GM12878 (cell line): Measurements from ENCODE around the gene YWHAH. TPM values are rescaled to one million over a fixed set of nuclear protein-coding genes. Genes with fewer than 3 reads are reported as not detected.

ENCODE experiments used
- ATAC-seq: fragments of 200-7000 bp; cut with Tn5 transposase; 3 replicates; pipeline ENCODE4 v1.9.1; 2020; ENCODE audit warnings: mild to moderate bottlenecking, moderate library complexity
- BruUV-seq: library from RNA; stranded (reverse); fragments of 400-500 nt; replicated peaks from 2 replicates; lab custom pipeline; 2021; lab: Mats Ljungman, UMichigan
- CTCF ChIA-PET: fragments of 300-600 bp; sonication (Branson Sonifier 250); formaldehyde crosslinking; extraction: SDS; loops from one replicate; lab custom pipeline; 2021; ENCODE audit warnings: inconsistent platforms; lab: Yijun Ruan, JAX
- POLR2A ChIA-PET: fragments of 350-600 bp; formaldehyde crosslinking; extraction: SDS; loops from one replicate; lab custom pipeline; 2021; ENCODE audit warnings: inconsistent platforms; lab: Charles Lee
- RAD21 ChIA-PET: fragments of 300-600 bp; sonication (Branson Sonifier 250); formaldehyde crosslinking; loops from one replicate; lab custom pipeline; 2023; ENCODE audit warnings: antibody characterized with exemption; ENCODE audit not compliant: unreplicated experiment; lab: Charles Lee
- SMC1A ChIA-PET: fragments of 300-600 bp; sonication (Branson Sonifier 250); formaldehyde crosslinking; loops from one replicate; lab custom pipeline; 2023; ENCODE audit not compliant: unreplicated experiment, uncharacterized antibody; lab: Charles Lee
- DNase-seq: peaks from one replicate; pipeline ENCODE4 v3.0.0-alpha.2; 2011; ENCODE audit warnings: low read depth, low spot score
- FAIRE-seq: peaks from 3 replicates; lab custom pipeline; 2011; peaks lifted over from hg19 to GRCh38; lab: Jason Lieb, UNC
- H2AFZ ChIP-seq: 2 replicates; pipeline ENCODE4 v1.6.0; 2011; ENCODE audit warnings: low read depth, low read length, control low read depth; ENCODE audit not compliant: control insufficient read depth
- H3K27ac ChIP-seq: 2 replicates; pipeline ENCODE4 v1.5.1; 2011; ENCODE audit warnings: control low read depth; ENCODE audit not compliant: control insufficient read depth, insufficient read depth
- H3K27me3 ChIP-seq, 2 experiments: replicated peaks in 1 of 2; 2 replicates each; pipeline versions ENCODE4 v1.6.0 to v1.6.1; 2011; ENCODE audit warnings: low read length in 1 of 2; ENCODE audit not compliant: control insufficient read depth in 2 of 2, insufficient read depth in 2 of 2
- H3K36me3 ChIP-seq, 2 experiments: 2 replicates each; pipeline ENCODE4 v1.5.1; 2011; ENCODE audit warnings: low read length in 1 of 2; ENCODE audit not compliant: control insufficient read depth in 2 of 2, insufficient read depth in 2 of 2
- H3K4me1 ChIP-seq: 2 replicates; pipeline ENCODE4 v1.6.1; 2011; ENCODE audit warnings: mild to moderate bottlenecking, low read length, moderate library complexity, mixed read lengths; ENCODE audit not compliant: control insufficient read depth, insufficient read depth
- H3K4me2 ChIP-seq: 2 replicates; pipeline ENCODE4 v1.6.0; 2011; ENCODE audit warnings: control low read depth; ENCODE audit not compliant: control insufficient read depth, insufficient read depth
- H3K4me3 ChIP-seq: fragments of 200-600 bp; sonication (generic); 2 replicates; pipeline ENCODE4 v1.5.1; 2016
- H3K79me2 ChIP-seq: 2 replicates; pipeline ENCODE4 v1.6.0; 2011; ENCODE audit warnings: low read length; ENCODE audit not compliant: control insufficient read depth, insufficient read depth
- H3K9ac ChIP-seq: 2 replicates; pipeline ENCODE4 v1.8.0; 2011; ENCODE audit warnings: low read length, control low read depth, mixed read lengths; ENCODE audit not compliant: control insufficient read depth, insufficient read depth
- H3K9me3 ChIP-seq: replicated peaks from 3 replicates; pipeline ENCODE4 v1.5.1; 2011; ENCODE audit warnings: mild to moderate bottlenecking, low read length; ENCODE audit not compliant: control insufficient read depth, insufficient read depth
- H4K20me1 ChIP-seq: 2 replicates; pipeline ENCODE4 v1.6.0; 2011; ENCODE audit not compliant: control insufficient read depth, insufficient read depth
- ATF3 ChIP-seq: IDR thresholded peaks from 2 replicates; pipeline ENCODE4 v1.6.1; 2011; ENCODE audit warnings: low read depth, mild to moderate bottlenecking, low read length, moderate library complexity, borderline replicate concordance; ENCODE audit errors: extremely low read depth
- BCL11A ChIP-seq: IDR thresholded peaks from 2 replicates; pipeline ENCODE4 v1.6.1; 2011; ENCODE audit warnings: low read depth, low read length
- EP300 ChIP-seq, 2 experiments: fragments of 150-350 bp in 1 of 2; IDR thresholded peaks; 2 replicates each; pipeline ENCODE4 v1.6.1; 2011 to 2012; ENCODE audit warnings: low read depth in 2 of 2, low read length in 2 of 2, borderline replicate concordance in 1 of 2, improper control_type of control experiment in 1 of 2, inconsistent platforms in 1 of 2; ENCODE audit not compliant: control insufficient read depth in 1 of 2
- ESRRA ChIP-seq: IDR thresholded peaks from 2 replicates; pipeline ENCODE4 v1.6.1; 2012; ENCODE audit warnings: mild to moderate bottlenecking, low read length, improper control_type of control experiment
- FOXK2 ChIP-seq: fragments of 450-650 bp; IDR thresholded peaks from 2 replicates; pipeline ENCODE4 v1.6.1; 2017; ENCODE audit warnings: mild to moderate bottlenecking, moderate library complexity
- JUNB ChIP-seq: IDR thresholded peaks from 2 replicates; pipeline ENCODE4 v1.6.1; 2016; ENCODE audit warnings: antibody characterized with exemption, mild to moderate bottlenecking
- MTA2 ChIP-seq: fragments of 450-650 bp; IDR thresholded peaks from 2 replicates; pipeline ENCODE4 v1.6.1; 2016; ENCODE audit warnings: low read depth, mild to moderate bottlenecking, moderate library complexity
- PKNOX1 ChIP-seq: fragments of 450-650 bp; IDR thresholded peaks from 2 replicates; pipeline ENCODE4 v1.6.1; 2016; ENCODE audit warnings: mild to moderate bottlenecking
- POLR2AphosphoS5 ChIP-seq: IDR thresholded peaks from 2 replicates; pipeline ENCODE4 v1.6.1; 2011; ENCODE audit warnings: mild to moderate bottlenecking, low read length, inconsistent platforms
- RAD21 ChIP-seq: IDR thresholded peaks from 2 replicates; pipeline ENCODE4 v1.6.1; 2011; ENCODE audit warnings: mild to moderate bottlenecking, low read depth, low read length, moderate library complexity; ENCODE audit not compliant: insufficient read depth
- SMARCA5 ChIP-seq: fragments of 450-650 bp; IDR thresholded peaks from 2 replicates; pipeline ENCODE4 v1.6.1; 2017; ENCODE audit warnings: mild to moderate bottlenecking
- SREBF2 ChIP-seq: IDR thresholded peaks from 2 replicates; pipeline ENCODE4 v1.6.1; 2012; ENCODE audit warnings: mild to moderate bottlenecking, low read length
- WRNIP1 ChIP-seq: IDR thresholded peaks from 2 replicates; pipeline ENCODE4 v1.6.1; 2011; ENCODE audit warnings: low read depth, low read length, improper control_type of control experiment, borderline replicate concordance
- YY1 ChIP-seq: IDR thresholded peaks from 2 replicates; pipeline ENCODE4 v1.6.1; 2011; ENCODE audit warnings: low read depth, mild to moderate bottlenecking, low read length
- ZSCAN29 ChIP-seq: fragments of 450-650 bp; IDR thresholded peaks from 2 replicates; pipeline ENCODE4 v1.6.1; 2017; ENCODE audit warnings: mild to moderate bottlenecking, moderate library complexity
- WGBS: methylation state at CpG from one replicate; pipeline ENCODE4 v1.1.6; 2016; ENCODE audit warnings: low lambda C conversion rate; ENCODE audit not compliant: insufficient replicate concordance, insufficient coverage; ENCODE audit errors: missing lambda C conversion rate; 5-methylcytosine and 5-hydroxymethylcytosine counted together
- in situ Hi-C: fragments of 300-500 bp; cut with MboI; formaldehyde crosslinking; loops from 9 replicates; pipeline ENCODE4 v1.14.3; 2018; ENCODE audit warnings: mixed read lengths
- intact Hi-C: fragments of 100-400 bp; cut with micrococcal nuclease; formaldehyde crosslinking; loops from one replicate; pipeline ENCODE4 v1.14.2; 2022; ENCODE audit not compliant: unreplicated experiment
- polyA plus RNA-seq, 11 experiments: library from polyadenylated mRNA; depleted of rRNA in 4 of 11; unstranded in 6 of 11; stranded (reverse) in 5 of 11; fragments of >200 nt; fragmentation: Nextera tagmentation in 4 of 11; fragmentation: Illumina TruSeq in 1 of 11; extraction: Ambion mirVana in 4 of 11; extraction: Trizol in 1 of 11; gene quantifications; 1 replicate in 1 of 11; 2 replicates in 10 of 11; pipeline versions ENCODE4 v1.2.1 to v1.2.3, GENCODE V29; 2011 to 2016; ENCODE audit warnings: inconsistent platforms in 2 of 11, missing spikeins in 2 of 11, low read depth in 1 of 11
- total RNA-seq, 4 experiments: library from RNA; depleted of rRNA in 3 of 4; stranded (reverse); fragments of >200 nt in 3 of 4; fragmentation: Illumina TruSeq in 1 of 4; extraction: Trizol in 1 of 4; gene quantifications; 2 replicates each; pipeline versions ENCODE4 v1.2.1 to v1.2.3, GENCODE V29; 2013 to 2021

YWHAH gene
- total and polyA plus RNA-seq, 10 of the 15 experiments (the other 5 are each of a cell fraction or from before 2014, with no cell fraction given): 34.2 to 197 (median 115) TPM

- intact Hi-C loops: no loop called here
- H2AFZ ChIP-seq: no peak overlapping the region
- H3K9me3 ChIP-seq: no peaks in the 10 kb centered on the region
- RAD21 ChIA-PET: interaction anchor here (0.5 to 1.5 kb wide), 3 partner anchors 17 to 438 kb away, joined by 3 to 7 read pairs (median 3); no protein-coding TSS in a partner anchor
- FAIRE-seq (no peak), ATAC-seq (no peak), DNase-seq (no peak)
- no peak for TF ChIP-seq EP300 (IDR thresholded peaks at IDR 0.05; ENCODE audit: borderline replicate concordance in 1 of 2, control insufficient read depth in 1 of 2, low read depth in 2 of 2, low read length in 2 of 2)
- TF ChIP-seq BCL11A: no peak
- no peak for TF ChIP-seq ATF3
- no peak for TF ChIP-seq ESRRA
- TF ChIP-seq YY1: no peak
- no peak for TF ChIP-seq SREBF2
- no peak for TF ChIP-seq FOXK2
- TF ChIP-seq ZSCAN29: no peak
- TF ChIP-seq SMARCA5: no peak
- no peak for TF ChIP-seq MTA2
- TF ChIP-seq RAD21: no peak
- TF ChIP-seq PKNOX1: no peak
- no peak for TF ChIP-seq WRNIP1
- TF ChIP-seq JUNB: no peak
- no peak for TF ChIP-seq POLR2AphosphoS5
- H3K27ac ChIP-seq: no peak overlapping the region
- H3K4me1 ChIP-seq: peaks cover 4% of the 10 kb centered on the region; the same call in 1 of the 2 replicates
- SMC1A ChIA-PET: interaction anchor here (0.8 to 1.2 kb wide), 3 partner anchors 17 to 291 kb away, joined by 3 to 4 read pairs (median 3); partner anchors contain the start of gene PISD
- no peak overlapping the region for H3K9ac ChIP-seq
- in situ Hi-C loops: no loop called here
- H3K36me3 ChIP-seq: peaks cover 6 to 25% of the 10 kb centered on the region in 2 experiments
- CTCF ChIA-PET: interaction anchor here (0.8 to 2.0 kb wide), 4 partner anchors 17 to 291 kb away, joined by 3 to 15 read pairs (median 5); partner anchors contain the start of gene PISD
- H3K4me2 ChIP-seq: no peak overlapping the region
- H4K20me1 ChIP-seq: no peaks in the 10 kb centered on the region
- POLR2A ChIA-PET: interaction anchor here (1.5 kb wide), 1 partner anchor 291 kb away, joined by 4 read pairs; no protein-coding TSS in a partner anchor
- H3K79me2 ChIP-seq: peaks cover 45% of the 10 kb centered on the region
- H3K27me3 ChIP-seq: no peaks in the 10 kb centered on the region
- no peak overlapping the region for H3K4me3 ChIP-seq
- no TSS peak for BruUV-seq
- 97% methylated on average over 3 of the region's 3 CpGs for WGBS
Measured at GRCh38 chr22:31953261-31953660, 8.9 kb downstream of the YWHAH start.
